Liver (tissue), 9 donors: Measurements from ENCODE around the gene CRIP1. TPM values are rescaled to one million over a fixed set of nuclear protein-coding genes. Genes with fewer than 3 reads are reported as not detected.

Experiments
- DNase-seq: peaks from one replicate; pipeline ENCODE4 v3.0.0-alpha.2; 2017; ENCODE audit warnings: low spot score
- H3K27ac ChIP-seq, 2 donors: one replicate each; pipeline ENCODE4 v1.7.0; 2013; ENCODE audit warnings: inconsistent platforms in 2 of 2, low read length in 2 of 2, control low read depth in 1 of 2, low read depth in 1 of 2, mild to moderate bottlenecking in 1 of 2
- H3K27me3 ChIP-seq, 4 donors: one replicate each; pipeline versions ENCODE4 v1.6.1 to v1.7.0; 2013; ENCODE audit warnings: low read length in 3 of 4, inconsistent platforms in 1 of 4, mild to moderate bottlenecking in 1 of 4, moderate library complexity in 1 of 4; ENCODE audit not compliant: control insufficient read depth in 4 of 4, insufficient read depth in 4 of 4
- H3K36me3 ChIP-seq, 4 donors: one replicate each; pipeline versions ENCODE4 v1.6.1 to v1.7.0; 2013; ENCODE audit warnings: low read length in 3 of 4, mild to moderate bottlenecking in 3 of 4, low read depth in 1 of 4, moderate library complexity in 1 of 4; ENCODE audit not compliant: control insufficient read depth in 4 of 4, insufficient read depth in 3 of 4
- H3K4me1 ChIP-seq, 4 donors: one replicate each; pipeline versions ENCODE4 v1.6.1 to v1.7.0; 2013; ENCODE audit warnings: low read length in 3 of 4, mild to moderate bottlenecking in 3 of 4, moderate library complexity in 1 of 4; ENCODE audit not compliant: control insufficient read depth in 4 of 4, insufficient read depth in 4 of 4
- H3K4me3 ChIP-seq, 3 donors: one replicate each; pipeline versions ENCODE4 v1.6.1 to v1.7.0; 2013; ENCODE audit warnings: low read length in 3 of 3, control low read depth in 1 of 3, low read depth in 1 of 3, mild to moderate bottlenecking in 1 of 3
- H3K9ac ChIP-seq, 2 donors: one replicate each; pipeline ENCODE4 v1.7.0; 2013; ENCODE audit warnings: low read length in 2 of 2, mild to moderate bottlenecking in 2 of 2, moderate library complexity in 2 of 2, control low read depth in 1 of 2, low read depth in 1 of 2
- H3K9me3 ChIP-seq, 4 donors: one replicate each; pipeline versions ENCODE4 v1.6.1 to v1.7.0; 2013; ENCODE audit warnings: low read length in 3 of 4; ENCODE audit not compliant: control insufficient read depth in 4 of 4
- ATF3 ChIP-seq: IDR thresholded peaks from 2 replicates; pipeline ENCODE4 v1.6.1; 2016; ENCODE audit warnings: antibody characterized with exemption
- EGR1 ChIP-seq, 2 donors: IDR thresholded peaks; 2 replicates each; pipeline ENCODE4 v1.6.1; 2016 to 2018; ENCODE audit warnings: antibody characterized with exemption in 2 of 2, low read depth in 2 of 2
- FOXA1 ChIP-seq: IDR thresholded peaks from 2 replicates; pipeline ENCODE4 v1.6.1; 2016; ENCODE audit warnings: antibody characterized with exemption
- HNF4A ChIP-seq, 2 donors: conservative IDR thresholded peaks; 2 replicates each; pipeline ENCODE4 v1.6.1; 2016; ENCODE audit warnings: antibody characterized with exemption in 2 of 2, mild to moderate bottlenecking in 2 of 2
- HNF4G ChIP-seq: IDR thresholded peaks from 2 replicates; pipeline ENCODE4 v1.6.1; 2016; ENCODE audit warnings: antibody characterized with exemption
- MAX ChIP-seq: IDR thresholded peaks from 2 replicates; pipeline ENCODE4 v1.6.1; 2016; ENCODE audit warnings: antibody characterized with exemption
- RAD21 ChIP-seq, 2 donors: IDR thresholded peaks; 2 replicates each; pipeline ENCODE4 v1.6.1; 2016; ENCODE audit warnings: antibody characterized with exemption in 2 of 2, mild to moderate bottlenecking in 2 of 2
- RXRA ChIP-seq, 2 donors: IDR thresholded peaks; 2 replicates each; pipeline ENCODE4 v1.6.1; 2017 to 2018; ENCODE audit warnings: antibody characterized with exemption in 2 of 2, mild to moderate bottlenecking in 1 of 2
- SP1 ChIP-seq: IDR thresholded peaks from 2 replicates; pipeline ENCODE4 v1.6.1; 2018; ENCODE audit warnings: antibody characterized with exemption, mild to moderate bottlenecking
- TAF1 ChIP-seq: conservative IDR thresholded peaks from 2 replicates; pipeline ENCODE4 v1.6.1; 2016; ENCODE audit warnings: antibody characterized with exemption, mild to moderate bottlenecking
- YY1 ChIP-seq: IDR thresholded peaks from 2 replicates; pipeline ENCODE4 v1.6.1; 2016; ENCODE audit warnings: antibody characterized with exemption, mild to moderate bottlenecking
- WGBS: extraction: QIAGEN DNeasy Blood & Tissue Kit; methylation state at CpG from one replicate; pipeline ENCODE4 v1.1.7; 2013; 5-methylcytosine and 5-hydroxymethylcytosine counted together
- polyA plus RNA-seq, 2 donors: library from polyadenylated mRNA; stranded (reverse) in 1 of 2; unstranded in 1 of 2; fragments of 200-250 nt in 1 of 2; fragments of >200 nt in 1 of 2; fragmentation: Nextera tagmentation in 1 of 2; extraction: Ambion mirVana in 1 of 2; gene quantifications; one replicate each; pipeline versions ENCODE4 v1.2.1 to v1.2.3, GENCODE V29; 2013 to 2015
- total RNA-seq, 2 donors: library from RNA; depleted of rRNA; stranded (reverse); fragments of >200 nt; gene quantifications; one replicate each; pipeline ENCODE4 v1.2.3, GENCODE V29; 2014
- TF ChIP-seq, protein P1 (sequence below): IDR thresholded peaks from 2 replicates; pipeline ENCODE4 v1.6.1; 2016; ENCODE audit warnings: antibody characterized with exemption, mild to moderate bottlenecking
- donor health status: healthy.
- donor health status: healthy.
- donor health status: healthy.
- donor health status: healthy.
- donor health status: healthy.

The CRIP1 gene
- total and polyA plus RNA-seq, 4 donors, result 1.4 to 11.4 (median 3.9) TPM

DNA sequence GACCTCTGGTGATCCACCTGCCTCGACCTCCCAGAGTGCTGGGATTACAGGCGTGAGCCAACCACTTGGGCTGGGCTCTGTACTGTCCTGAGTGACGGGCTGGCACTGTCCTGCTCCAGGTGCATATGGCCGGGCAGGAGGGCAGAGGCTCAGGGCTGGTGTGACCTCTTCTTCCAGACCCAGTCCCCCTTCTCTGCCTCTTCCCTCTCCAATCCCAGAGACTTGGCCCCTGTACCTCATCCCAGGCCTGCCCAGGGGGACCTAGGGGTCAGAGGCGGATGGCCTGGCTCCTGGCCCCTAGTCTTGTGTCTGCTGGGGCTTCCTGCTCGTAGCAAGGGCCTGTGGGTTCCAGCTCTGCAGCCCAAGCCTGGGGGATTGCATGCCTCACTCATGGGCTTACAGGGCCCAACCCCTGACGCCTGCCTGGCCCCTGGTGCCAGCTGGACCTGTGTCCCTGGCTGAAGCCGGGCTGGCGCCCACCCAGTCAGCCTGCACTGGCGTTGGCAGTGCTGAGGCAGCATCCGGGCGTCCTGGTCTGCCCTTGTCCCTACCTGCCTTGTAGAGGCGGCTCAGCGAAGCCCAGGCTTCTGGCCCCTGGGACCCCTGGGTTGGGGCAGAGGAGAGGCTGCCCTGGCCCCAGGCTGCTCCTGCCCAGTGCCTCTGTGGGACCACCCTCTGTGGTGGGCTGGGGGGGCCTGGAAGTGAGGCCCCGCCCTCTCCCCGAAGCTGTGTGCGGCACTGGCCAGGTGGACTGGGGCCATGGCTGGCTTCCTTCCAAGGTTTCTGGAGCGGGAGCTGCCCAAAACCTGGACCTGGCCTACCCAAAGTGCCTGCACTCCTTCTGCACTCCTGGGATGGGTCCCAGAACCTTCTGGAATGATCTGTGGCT is 8.7 kb downstream of the CRIP1 start:
- H3K4me1 ChIP-seq, result peaks cover 17 to 76% (median 61%) of the 10 kb centered on the region in 4 donors
- WGBS, result 46% methylated on average over 18 of the region's 18 CpGs
- TF ChIP-seq TAF1, result no peak
- peak in 1 of 2 donors; percentile 48 for TF ChIP-seq RXRA (IDR thresholded peaks at IDR 0.05)
- TF ChIP-seq MAX, result no peak
- TF ChIP-seq FOXA1, result no peak
- TF ChIP-seq EGR1 (IDR thresholded peaks at IDR 0.05; ENCODE audit: low read depth in 2 of 2), result no peak
- TF ChIP-seq, protein P1, sequence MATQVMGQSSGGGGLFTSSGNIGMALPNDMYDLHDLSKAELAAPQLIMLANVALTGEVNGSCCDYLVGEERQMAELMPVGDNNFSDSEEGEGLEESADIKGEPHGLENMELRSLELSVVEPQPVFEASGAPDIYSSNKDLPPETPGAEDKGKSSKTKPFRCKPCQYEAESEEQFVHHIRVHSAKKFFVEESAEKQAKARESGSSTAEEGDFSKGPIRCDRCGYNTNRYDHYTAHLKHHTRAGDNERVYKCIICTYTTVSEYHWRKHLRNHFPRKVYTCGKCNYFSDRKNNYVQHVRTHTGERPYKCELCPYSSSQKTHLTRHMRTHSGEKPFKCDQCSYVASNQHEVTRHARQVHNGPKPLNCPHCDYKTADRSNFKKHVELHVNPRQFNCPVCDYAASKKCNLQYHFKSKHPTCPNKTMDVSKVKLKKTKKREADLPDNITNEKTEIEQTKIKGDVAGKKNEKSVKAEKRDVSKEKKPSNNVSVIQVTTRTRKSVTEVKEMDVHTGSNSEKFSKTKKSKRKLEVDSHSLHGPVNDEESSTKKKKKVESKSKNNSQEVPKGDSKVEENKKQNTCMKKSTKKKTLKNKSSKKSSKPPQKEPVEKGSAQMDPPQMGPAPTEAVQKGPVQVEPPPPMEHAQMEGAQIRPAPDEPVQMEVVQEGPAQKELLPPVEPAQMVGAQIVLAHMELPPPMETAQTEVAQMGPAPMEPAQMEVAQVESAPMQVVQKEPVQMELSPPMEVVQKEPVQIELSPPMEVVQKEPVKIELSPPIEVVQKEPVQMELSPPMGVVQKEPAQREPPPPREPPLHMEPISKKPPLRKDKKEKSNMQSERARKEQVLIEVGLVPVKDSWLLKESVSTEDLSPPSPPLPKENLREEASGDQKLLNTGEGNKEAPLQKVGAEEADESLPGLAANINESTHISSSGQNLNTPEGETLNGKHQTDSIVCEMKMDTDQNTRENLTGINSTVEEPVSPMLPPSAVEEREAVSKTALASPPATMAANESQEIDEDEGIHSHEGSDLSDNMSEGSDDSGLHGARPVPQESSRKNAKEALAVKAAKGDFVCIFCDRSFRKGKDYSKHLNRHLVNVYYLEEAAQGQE, result peak; percentile 17
- peak; percentile 65 for TF ChIP-seq YY1
- no peak for TF ChIP-seq ATF3
- TF ChIP-seq HNF4A (conservative IDR thresholded peaks at IDR 0.05), result peak in 1 of 2 donors; percentile 42
- no peak overlapping the region for H3K9ac ChIP-seq
- no peaks in the 10 kb centered on the region for H3K9me3 ChIP-seq
- DNase-seq, result no peak
- H3K27me3 ChIP-seq, result no peaks in the 10 kb centered on the region
- peak overlapping the region in 1 of 3 donors; percentile 22 for H3K4me3 ChIP-seq
- no peaks in the 10 kb centered on the region for H3K36me3 ChIP-seq
- peak overlapping the region; percentile 63 to 84 for H3K27ac ChIP-seq

GRCh38 chr14:105495990-105496830 is 9.5 kb downstream of the CRIP1 start:
- WGBS, result 39% methylated on average over 18 of the region's 18 CpGs
- Histone ChIP-seq H3K27ac (peak overlapping the region; percentile 77 to 87), H3K4me3 (peak overlapping the region in 2 of 3 donors; percentile 1 to 36), H3K9me3 (no peaks in the 10 kb centered on the region), H3K27me3 (no peaks in the 10 kb centered on the region), H3K4me1 (peaks cover 16 to 76% (median 60%) of the 10 kb centered on the region in 4 donors), H3K36me3 (no peaks in the 10 kb centered on the region), H3K9ac (peak overlapping the region in 1 of 2 donors; percentile 16)
- no peak for DNase-seq
- TF ChIP-seq FOXA1 (no peak), SP1 (no peak), HNF4G (no peak), MAX (no peak), RXRA (IDR thresholded peaks at IDR 0.05) (peak in 1 of 2 donors; percentile 63), HNF4A (conservative IDR thresholded peaks at IDR 0.05) (peak in 1 of 2 donors; percentile 70), RAD21 (IDR thresholded peaks at IDR 0.05) (no peak)
